Fibroblast of upper back skin (primary cell): ENCODE results near the gene CDON.

Source experiments
- DNase-seq: peaks from one replicate; pipeline ENCODE4 v3.0.0-alpha.2; 2013

The CDON gene, protein sequence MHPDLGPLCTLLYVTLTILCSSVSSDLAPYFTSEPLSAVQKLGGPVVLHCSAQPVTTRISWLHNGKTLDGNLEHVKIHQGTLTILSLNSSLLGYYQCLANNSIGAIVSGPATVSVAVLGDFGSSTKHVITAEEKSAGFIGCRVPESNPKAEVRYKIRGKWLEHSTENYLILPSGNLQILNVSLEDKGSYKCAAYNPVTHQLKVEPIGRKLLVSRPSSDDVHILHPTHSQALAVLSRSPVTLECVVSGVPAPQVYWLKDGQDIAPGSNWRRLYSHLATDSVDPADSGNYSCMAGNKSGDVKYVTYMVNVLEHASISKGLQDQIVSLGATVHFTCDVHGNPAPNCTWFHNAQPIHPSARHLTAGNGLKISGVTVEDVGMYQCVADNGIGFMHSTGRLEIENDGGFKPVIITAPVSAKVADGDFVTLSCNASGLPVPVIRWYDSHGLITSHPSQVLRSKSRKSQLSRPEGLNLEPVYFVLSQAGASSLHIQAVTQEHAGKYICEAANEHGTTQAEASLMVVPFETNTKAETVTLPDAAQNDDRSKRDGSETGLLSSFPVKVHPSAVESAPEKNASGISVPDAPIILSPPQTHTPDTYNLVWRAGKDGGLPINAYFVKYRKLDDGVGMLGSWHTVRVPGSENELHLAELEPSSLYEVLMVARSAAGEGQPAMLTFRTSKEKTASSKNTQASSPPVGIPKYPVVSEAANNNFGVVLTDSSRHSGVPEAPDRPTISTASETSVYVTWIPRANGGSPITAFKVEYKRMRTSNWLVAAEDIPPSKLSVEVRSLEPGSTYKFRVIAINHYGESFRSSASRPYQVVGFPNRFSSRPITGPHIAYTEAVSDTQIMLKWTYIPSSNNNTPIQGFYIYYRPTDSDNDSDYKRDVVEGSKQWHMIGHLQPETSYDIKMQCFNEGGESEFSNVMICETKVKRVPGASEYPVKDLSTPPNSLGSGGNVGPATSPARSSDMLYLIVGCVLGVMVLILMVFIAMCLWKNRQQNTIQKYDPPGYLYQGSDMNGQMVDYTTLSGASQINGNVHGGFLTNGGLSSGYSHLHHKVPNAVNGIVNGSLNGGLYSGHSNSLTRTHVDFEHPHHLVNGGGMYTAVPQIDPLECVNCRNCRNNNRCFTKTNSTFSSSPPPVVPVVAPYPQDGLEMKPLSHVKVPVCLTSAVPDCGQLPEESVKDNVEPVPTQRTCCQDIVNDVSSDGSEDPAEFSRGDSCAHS (N-terminal part only)

DNA sequence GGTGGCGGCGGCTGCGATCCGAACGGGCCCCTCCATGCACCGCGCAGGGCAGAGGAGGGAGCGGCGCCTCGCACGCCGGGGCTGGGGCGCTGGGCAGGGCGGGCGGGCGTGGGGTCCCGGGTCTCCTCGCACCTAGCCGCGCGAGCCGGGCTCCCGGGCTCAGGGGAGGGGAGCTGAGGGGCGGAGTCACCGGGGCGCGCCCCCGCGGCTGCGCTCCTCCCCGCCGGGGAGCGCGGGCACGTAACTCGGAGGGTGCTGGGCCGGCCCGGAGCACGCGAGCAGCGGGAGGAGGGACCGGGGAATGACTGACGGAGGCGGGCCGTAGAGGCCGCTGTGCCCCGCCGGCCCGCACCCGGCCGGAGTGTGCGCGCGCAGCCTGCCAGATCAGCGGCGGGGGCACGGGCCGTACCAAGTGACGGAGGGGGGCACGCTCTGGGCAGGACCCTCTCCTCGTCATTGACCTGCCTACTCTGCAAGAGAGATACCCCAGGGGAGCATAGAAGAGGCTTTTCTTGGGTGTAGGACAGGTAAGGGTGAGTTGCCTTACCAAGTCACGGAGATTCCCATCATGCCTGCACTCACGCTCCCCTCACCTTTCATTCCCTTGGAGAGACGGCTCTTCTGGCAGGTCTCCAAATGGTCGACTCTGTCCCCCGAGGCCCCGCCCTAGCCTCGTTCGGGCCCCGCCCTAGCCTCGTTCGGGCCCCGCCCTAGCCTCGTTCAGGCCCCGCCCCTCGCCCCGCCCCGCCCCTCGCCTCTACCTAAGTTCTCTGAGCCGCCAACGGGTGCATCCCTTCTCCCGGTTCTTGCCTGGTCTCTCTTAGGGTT is at the start of gene CDON:
Gene CDON, minus strand, starts transcription at position 188 of the 828 bp plus-strand sequence. CDS start 39,390 bp downstream, outside the sequence.
- peak; percentile 91 for DNase-seq

DNA sequence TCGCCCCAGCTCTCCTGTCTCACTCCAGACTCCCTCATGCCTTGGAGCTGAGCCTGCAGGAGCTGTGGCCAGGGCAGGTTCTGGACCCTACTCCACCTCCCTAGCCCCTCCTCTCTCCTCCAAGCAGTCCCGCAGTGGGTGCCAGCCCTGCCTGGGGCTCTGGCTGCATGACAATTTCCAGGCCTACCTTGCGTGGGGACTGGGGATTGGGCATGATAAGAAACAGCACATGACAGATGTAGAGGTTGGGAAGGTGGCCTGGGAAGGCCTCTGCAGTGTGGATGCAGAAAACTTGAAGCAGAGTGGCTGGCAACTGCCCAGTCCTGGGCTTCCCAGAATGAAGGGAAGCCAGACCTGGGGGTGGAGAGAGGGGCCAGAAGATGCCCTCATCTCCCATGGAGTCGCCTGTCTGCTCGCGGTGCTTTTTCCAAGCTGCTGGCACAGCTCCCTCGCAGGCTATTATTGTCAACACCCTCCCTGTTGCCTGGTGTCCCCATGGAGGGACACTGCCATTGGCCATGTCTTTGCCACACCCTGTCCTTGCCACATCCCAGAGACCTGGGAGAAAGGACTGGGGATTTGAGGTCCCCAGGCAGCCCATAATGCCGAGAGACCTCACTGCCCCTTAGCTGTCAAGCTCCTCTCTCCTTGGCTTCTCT is 48.9 kb upstream of the CDON start:
- DNase-seq = no peak

DNA sequence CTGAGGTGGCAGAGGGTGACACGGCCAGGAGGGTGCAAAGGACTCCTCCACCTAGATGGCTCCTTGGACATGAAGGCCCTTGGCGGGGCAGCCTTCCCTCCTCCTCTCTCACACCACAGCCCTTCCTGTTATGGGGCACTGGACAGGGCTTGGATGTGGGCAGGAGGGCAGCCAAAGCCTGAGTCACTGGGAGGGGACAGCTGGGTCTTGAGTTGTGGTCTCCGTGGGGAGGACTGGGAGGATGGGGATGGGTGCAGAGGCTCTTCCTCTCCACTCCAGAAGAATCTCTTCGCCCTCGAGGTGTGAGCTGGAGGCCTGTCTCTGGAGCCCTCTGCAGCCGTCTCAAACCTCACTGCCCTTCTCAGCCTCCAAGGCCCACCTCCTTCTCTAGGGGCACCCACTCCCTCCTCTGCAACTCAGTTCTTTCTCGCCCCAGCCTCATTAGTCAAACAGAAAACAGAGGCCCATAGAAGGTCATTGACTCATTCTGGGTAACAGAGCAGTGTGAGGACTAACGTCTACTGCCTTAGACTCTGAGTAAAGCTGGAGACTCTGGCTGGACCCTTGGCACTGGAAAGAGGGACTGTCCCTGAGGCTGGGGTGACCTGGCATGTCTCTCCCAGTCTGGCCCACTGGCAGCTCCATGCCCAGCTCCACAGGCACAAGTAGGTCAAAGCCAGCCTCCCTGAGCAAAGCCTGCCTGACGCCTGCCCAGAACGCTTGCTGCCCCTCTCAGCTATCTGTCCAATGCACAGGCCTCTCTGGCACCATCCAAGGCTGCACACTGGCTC is 47.5 kb upstream of the CDON start:
- no peak for DNase-seq

DNA sequence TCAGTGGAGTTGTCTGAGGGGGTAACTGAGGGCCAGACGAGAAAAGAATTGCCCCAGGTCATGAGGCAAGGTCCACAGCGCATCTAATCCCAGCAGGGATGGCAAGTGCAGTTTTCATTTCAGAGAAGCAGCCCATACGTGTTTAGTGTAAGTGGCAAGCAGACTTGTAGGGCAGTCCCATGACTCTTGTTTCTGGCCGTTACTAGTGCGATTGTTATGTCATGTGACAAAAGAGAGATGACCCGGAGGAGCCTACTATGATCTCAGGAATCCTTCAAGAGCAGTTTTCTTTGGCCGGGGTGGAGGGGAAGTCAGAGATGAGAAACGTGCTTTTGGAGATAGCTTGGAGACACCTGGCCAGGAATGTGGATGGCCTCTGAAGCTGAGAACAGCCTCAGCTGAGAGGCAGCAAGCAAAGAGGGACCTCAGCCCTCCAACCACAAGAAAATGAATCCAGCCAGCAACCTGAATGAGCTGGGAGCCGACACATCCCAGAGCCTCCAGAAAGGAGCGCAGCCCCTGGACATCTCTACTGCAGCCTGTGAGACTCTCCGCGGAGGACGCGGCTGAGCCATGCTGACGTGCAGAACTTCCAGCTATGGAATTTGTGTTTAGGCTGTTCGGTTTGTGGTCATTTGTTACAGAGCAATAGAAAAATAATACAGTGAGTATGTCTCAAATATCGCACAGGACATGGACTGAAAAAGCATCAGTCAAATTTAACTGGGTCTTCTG is 44.1 kb upstream of the CDON start:
- DNase-seq = no peak

DNA sequence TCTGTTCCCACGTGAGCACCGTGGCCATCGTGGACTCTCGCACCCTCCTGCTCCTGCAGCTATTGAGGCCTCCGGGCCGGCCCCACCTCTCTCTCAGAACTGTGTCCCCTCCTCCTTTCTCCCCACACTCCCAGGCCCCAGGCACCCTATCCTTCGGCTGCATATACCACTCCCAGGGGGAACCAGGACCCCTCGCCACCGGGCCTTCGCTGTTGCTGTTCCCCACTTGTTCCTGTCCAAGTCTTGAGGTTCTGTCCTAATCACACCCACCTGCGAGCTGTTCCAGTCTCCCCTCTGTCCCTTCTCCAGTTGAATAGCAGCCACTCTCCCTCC is 43.0 kb upstream of the CDON start:
- DNase-seq = no peak

DNA sequence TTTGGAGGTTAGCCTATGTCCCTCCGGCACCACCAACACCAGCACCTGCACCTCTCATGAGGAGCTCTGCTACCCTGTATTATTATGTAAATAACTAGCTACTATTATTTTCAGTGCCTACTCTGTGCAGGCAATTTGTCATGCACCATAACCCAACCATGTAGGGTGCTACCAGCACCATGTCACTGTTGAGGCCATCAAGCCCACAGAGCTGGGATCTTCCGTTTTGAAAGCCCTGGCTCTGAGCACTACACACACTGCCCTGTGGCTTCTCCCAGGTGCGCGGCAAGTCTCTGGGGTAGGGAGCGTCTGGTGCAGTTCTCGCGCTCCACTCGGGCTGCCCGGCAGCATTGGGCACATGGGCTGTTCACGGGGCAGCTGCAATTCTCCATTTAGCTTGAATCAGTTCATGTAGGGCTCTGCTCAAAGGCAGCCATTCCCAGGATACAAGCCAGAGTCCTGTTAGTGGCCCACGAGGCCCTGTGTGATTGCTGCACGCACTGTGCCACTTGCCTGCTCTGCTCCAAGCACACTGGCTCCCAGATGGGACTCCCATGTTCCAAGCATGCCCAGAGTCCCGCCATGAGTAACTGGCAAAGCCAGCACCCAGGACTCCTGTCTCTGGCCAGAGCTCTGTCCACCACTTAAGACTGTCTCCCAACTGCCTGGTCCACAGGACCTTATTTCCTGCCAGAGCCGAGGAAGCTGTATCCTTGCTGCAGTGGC is 42.5 kb upstream of the CDON start:
- DNase-seq = no peak

DNA sequence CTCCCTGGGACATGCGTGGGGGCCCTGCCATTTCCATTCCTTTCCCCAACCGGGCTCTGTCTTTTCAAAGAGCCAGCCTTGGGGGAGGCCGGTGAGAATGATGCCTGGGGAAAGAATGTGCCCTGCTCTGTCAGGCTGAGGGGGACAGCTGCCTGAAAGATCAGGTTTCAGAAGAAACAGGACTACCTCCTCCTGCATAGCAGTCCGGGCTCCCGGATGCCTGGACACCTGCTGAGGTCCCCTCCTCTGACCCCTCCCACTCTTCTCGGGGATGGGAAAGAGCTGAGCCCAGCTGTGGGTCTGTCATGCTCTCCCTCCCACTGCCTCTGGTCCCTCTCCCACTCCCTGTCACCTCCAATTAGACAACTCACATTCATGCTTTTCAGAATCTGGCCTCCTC is 41.8 kb upstream of the CDON start:
- DNase-seq = no peak

DNA sequence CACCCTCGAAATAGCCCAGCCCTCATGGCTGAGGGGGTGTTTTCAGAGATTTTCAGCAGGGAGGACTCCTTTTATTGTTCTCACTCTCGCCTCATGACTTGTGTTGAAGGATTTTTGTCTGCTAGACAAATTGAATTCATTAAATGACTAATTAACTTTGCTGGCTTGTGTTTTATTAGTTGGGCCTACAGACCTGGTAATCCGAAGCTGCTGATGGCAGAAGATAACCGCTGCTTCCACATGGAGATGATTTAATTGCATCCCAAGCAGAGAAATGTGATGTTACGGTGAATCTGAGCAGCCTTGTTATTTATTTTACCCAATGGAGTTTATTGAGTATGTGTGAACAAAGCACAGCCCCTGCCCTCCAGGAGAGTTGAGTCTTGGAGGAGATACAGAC is 40.5 kb upstream of the CDON start:
- DNase-seq = no peak

DNA sequence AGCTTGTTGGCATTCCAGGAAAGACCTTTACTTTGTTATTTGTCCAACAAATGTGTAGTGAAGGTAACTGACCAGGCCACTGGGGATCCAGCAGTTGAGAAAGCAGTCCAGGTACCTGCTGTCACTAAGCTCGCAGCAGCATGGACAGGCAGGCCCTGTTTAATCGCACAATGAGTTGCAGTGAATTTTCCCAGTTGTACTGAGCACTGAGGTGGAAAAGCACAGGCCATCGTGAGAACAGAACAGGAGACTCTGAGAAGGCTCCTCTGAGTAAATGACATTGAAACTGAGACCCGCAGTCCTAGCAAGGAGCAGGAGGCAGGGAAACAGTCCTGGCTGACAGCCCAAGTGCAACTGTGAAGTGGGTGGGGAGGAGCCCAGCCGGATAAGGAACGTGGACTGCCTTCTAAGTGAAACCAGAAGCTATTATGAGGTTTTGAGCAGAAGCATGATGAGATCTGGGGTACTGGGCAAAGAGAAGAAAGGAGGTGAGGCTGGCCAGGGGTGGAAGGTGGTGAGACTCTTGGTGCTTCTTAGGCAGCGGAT is 39.8 kb upstream of the CDON start:
- DNase-seq = no peak

DNA sequence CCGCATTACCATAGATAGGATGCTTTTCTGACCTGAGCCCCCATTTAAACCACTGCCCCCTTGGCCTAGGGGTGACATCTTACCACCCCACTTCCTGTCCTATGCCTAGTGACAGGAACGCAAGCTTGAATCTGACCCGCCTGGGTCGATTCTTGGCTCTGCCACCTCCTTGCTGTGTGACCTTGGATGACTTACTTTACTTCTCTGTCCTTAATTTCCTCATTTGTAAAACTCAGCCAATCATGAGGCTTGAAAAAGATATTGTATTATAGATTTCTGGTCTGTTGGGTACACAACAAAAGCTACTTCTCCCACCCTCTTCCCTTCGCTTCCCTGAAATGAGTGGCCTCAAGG is 39.2 kb upstream of the CDON start:
- DNase-seq = no peak

DNA sequence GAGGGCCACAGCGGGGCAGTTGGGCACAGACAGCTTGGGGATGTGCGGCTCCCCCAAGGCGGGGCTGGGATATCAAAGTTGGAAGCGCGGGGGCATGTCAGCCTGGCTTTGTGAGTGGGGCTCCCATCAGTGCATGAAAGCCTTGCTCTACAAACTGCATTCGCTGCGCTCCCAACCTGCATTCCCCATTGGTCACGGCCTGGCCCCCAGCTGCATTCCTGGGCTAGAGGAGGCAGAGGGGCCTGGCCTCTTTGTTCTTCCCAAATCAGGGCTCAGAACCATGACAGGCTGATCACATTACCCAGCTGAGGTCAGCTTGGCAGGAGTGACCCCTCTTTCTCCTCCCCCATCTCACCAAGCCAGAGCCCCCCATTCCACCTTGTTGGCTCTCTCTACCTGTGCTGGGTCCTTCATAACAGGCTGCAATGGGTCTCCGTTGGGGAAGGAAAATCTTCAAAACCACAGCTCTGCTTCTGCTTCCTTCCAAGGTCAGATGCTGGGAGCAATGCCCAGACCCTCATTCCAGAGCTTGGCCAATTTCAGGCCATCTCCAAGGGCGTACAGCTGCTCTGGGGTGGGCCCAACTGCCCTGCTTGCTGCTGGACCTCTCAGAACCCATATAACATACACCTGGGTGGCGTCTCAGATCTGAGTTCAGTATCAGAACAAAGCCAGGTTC is 38.7 kb upstream of the CDON start:
- DNase-seq = no peak

DNA sequence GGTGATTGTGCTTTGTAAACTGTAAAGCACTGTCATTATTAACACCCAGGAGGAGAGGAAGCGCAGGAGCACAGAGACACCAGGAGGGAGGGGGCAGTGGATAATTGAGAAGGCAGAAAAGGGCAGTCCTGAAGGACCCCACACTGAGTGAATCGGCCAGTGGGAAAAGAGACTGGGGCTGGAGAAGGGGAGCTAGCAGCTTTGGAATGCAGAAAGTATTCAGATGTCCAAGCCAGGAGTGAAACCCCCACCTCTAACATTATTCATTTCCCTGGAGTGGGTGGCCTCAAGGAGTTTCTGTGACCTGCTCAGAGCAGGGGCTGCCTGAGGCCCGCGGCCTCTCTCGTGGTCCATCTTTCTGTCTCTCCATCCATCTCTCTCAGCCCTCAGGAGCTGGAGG is 38.0 kb upstream of the CDON start:
- no peak for DNase-seq

DNA sequence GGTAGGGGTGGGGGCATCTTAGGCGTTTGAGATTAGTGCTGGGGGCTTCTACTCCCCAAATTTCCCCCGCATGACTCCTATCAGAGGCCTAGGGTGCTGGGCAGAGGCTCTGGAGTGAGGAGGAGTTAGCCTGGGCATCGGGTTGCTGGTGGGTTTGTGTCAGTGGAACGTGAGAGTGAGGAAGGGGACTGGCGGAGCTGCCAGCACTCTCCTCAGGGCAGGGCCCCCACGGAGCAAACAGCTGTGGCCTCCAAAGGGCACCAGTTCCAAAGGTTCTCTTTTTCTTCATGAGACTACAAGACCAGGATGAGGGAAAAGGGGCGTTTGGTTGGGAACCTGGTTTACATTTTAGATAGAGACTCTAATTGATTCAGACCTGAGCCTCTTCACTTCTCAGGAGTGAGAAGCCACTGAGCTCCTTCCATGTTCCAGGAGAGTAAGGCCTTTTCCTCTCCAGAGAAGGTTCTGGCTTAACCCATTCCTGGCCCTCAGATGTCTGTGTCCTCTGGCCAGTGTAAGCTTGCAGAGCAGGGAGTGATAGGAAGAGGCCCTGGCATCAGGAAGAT is 35.6 kb upstream of the CDON start:
- DNase-seq = no peak

DNA sequence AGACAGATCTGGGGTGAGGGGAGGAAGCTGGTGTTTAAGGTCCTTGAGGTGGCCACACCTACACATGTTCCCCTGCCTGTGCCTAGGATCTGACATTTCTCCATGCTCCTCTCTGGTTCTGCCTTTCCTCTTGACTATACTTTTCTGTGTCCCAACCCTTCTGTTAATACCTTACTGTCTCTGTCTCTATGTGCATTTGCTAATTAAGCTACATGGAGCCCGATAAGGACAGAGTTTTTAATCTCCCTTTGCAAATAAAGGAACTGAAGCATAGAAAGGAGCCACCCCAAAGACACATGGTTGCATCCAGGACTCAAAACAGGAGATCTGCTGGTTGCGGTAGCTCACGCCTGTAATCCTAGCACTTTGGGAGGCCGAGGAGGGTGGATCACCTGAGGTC is 33.1 kb upstream of the CDON start:
- DNase-seq = no peak

DNA sequence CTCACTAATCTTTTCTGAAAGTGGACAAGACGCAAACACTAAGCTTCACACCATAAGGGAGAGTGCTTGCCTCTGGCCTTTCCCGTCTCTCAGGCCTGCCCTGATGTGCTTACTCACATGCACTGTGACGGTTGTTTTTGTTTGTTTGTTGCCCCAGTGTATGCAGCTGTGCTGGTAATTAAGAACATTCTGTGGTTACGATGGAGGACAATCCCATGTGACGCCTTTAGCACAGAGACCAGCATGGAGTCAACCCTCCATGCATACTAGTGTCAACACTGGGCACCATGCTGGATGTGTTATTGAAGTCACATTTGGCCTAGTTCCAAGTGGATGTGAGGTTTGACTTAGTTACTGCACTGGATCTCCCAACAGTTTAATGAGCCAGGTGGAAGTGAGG is 27.8 kb upstream of the CDON start:
- DNase-seq = no peak

DNA sequence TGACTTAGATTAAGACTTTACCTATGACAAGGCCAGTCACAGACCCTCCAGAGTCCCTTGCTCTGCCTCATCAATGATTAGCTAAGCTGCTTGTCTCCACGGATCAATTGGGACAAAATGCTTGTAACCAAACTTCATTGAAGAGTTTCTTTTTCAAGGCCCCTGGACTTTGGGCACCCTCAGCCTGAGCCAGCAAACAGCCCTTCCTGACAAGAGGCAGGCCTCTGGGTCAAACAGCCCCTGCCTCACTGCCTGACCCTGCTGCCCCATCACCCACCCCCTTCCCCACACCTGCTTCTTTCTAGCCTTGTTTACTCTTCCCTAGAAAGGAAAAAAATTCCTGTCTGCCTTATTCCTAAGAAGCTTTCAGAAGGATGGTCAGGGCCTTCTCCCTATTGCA is 26.3 kb upstream of the CDON start:
- no peak for DNase-seq

DNA sequence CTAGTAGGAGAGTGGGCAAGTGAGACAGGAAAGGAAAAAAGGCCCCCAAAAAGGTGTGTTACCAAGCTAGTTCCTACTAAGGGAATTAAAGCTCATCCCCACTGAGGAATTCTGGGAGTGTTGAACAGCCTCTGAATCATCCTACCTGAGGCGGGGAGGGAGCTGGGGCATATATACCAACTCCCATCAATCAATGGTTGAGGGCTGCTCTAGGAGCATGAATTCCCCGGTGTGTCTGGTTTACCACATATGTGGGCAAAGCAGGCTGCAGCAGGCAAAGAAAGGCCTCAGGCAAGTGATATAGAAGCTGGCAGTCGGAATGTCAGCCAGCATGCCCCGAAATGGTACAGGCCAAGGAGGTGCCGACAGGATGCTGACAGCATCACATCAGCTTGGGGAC is 23.6 kb upstream of the CDON start:
- DNase-seq = no peak

DNA sequence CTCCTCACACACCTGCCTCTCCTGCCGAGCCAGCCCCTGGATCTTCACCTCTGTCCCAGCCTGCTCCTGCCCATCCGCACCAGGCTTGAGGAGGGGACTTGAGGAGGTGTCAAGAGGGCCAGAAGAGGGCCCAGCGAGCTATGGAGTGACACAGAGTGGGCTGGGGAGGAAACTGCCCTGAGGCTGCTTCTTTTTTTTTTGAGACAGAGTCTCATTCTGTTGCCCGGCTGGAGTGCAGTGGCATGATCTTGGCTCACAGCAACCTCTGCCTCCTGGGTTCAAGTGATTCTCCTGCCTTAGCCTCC is 21.9 kb upstream of the CDON start:
- DNase-seq = no peak
